NCI-H2227 treated with DMSO at 0.1 percent for 48 hours (cell line): Measurements from ENCODE around the gene PPCDC.
"Not testable (repeated sequence)": the region's sequence is repeated elsewhere in the genome, so short reads cannot be mapped to it uniquely, and the experiment has no call there.

Experiments used
- DNase-seq: peaks from one replicate; lab custom pipeline; 2025; lab: John Stamatoyannopoulos, UW

The PPCDC gene

GRCh38 chr15:75068748-75069147, 45.4 kb downstream of the PPCDC start:
- DNase-seq = no peak

- no peak for DNase-seq
Observed at GRCh38 chr15:75069301-75069925, 46.0 kb downstream of the PPCDC start.

DNA sequence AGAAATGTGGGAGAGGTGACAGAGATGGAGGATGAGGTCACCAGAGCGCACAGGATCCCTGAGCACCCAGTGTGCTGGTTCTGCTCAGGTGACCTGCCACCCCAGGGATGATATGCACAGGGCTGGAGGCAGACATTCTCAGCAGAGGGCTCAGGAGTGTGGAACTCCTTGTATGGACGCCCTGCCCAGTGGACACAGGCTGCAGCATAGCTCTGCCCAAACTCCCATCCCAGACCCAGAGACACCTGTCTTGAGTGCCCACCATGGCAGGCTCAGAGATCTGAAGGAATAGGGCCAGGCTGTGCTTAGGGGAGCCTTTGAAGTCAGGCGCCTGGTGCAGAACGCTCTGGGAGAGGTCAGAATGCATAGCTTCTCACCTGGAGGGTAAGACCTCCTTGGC, 47.3 kb downstream of the PPCDC start:
- DNase-seq = no peak

- no peak for DNase-seq
Observed at GRCh38 chr15:75073197-75073596, 49.8 kb downstream of the PPCDC start.

GRCh38 chr15:75076277-75076676, 52.9 kb downstream of the PPCDC start:
- DNase-seq = no peak

GRCh38 chr15:75077551-75077961, 54.2 kb downstream of the PPCDC start:
- not testable (repeated sequence) for DNase-seq

DNA sequence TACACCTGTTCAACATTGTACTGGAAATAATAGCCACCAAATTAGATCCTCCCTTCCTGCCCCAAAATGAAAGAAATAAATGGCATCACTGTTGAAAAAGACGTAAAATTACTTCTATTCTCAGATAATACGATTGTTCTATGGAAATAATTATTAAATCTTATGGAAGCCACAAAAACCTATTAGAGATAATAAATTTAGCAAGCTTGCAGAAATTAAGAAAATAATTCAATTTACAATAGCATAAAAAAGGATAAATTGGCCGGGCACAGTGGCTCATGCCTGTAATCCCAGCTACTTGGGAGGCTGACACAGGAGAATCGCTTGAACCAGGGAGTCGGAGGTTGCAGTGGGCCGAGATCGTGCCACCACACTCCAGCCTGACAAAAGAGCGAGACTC, 57.8 kb downstream of the PPCDC start:
- no peak for DNase-seq

GRCh38 chr15:75082689-75083088, 59.3 kb downstream of the PPCDC start:
- DNase-seq = no peak

- DNase-seq = not testable (repeated sequence)
Observed at GRCh38 chr15:75085708-75086107, 62.3 kb downstream of the PPCDC start.

GRCh38 chr15:75089456-75090387, 66.3 kb downstream of the PPCDC start:
- no peak for DNase-seq

DNA sequence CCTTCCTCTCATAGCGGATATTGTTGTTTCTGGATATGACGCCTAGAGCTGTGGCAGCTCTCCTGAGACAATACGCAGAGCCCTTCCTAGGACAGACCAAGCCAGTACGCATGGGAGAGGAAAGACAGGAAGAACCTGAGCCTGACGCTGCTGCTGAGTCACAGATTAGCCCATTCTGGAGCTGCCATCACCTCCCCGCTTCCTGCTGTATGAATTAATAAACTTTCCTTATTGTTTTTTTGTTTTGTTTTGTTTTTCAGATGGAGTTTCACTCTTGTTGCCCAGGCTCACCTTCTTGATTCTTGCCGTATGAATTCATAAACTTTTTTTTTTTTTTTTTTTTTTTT, 67.0 kb downstream of the PPCDC start:
- no peak for DNase-seq

DNA sequence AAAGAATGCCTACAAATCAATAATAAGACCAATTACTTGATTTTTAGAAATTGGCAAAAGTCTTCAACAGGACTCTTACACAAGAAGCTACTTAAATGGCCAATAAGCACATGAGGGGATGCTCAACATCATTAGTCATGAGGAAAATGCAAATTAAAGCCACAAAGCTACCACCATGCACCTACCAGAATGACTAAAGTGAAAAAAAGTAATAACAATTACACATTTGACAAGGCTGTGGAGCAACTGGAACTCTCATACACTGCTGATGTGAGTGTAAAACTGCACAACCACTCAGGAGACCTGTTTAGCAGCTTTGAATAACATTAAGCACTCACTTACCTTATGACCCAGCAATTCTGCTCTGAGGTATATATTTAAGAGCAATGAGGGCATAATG, 68.4 kb downstream of the PPCDC start:
- DNase-seq = no peak

GRCh38 chr15:75094961-75095478, 71.6 kb downstream of the PPCDC start:
- not testable (repeated sequence) for DNase-seq

DNA sequence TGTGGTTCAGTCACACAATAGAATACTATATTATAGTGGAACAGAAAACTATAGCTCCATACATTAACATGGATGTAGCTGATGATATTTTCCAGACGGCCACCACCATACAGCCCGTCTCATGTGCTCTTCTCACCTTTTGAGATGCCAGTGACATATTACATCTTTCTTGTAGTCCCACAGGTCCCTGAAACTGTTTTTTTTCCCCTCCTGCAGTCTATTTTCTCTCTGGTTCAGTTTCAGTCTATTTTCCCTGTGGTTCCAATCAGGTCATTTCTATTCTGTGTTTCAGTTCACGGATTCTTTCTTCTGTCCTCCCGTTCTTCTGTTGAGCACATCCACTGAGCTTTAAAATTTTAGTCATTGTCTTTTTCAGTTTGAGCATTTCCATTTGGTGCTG, 72.2 kb downstream of the PPCDC start:
- DNase-seq = no peak

- DNase-seq = no peak
Observed at GRCh38 chr15:75097939-75098338, 74.5 kb downstream of the PPCDC start.

DNA sequence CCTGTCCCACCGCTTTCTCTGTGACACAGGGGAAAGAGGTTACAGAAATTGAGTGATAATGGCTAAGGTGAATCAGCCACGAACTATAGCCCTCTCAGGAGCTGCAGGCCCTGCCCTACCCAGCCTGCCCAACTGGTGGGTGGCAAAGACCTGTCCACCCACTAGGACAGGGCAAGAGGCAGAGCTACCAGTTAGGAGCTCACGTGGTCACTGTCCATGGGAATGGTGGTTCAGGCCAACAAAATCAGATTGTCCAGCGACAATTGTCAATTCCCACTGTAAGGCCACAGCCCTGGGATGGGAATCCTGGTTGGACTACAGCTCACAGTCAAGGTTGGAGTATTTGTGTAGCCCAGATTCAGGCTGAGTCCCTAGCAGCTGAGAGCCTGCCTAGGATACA, 75.0 kb downstream of the PPCDC start:
- DNase-seq = no peak
